HG03060 (cell line): ENCODE results near the gene ADAM30.
"Not testable (repeated sequence)": the region's sequence is repeated elsewhere in the genome, so short reads cannot be mapped to it uniquely, and the experiment has no call there.

Experiments
- ATAC-seq: cut with Tn5 transposase; IDR thresholded peaks from one replicate; pipeline ENCODE4 v1.9.1; 2021; ENCODE audit warnings: low read depth, moderate number of reproducible peaks; ENCODE audit not compliant: unreplicated experiment

ADAM30 gene

GRCh38 chr1:119879510-119880434 lies 16.5 kb downstream of the ADAM30 start:
- no peak for ATAC-seq

DNA sequence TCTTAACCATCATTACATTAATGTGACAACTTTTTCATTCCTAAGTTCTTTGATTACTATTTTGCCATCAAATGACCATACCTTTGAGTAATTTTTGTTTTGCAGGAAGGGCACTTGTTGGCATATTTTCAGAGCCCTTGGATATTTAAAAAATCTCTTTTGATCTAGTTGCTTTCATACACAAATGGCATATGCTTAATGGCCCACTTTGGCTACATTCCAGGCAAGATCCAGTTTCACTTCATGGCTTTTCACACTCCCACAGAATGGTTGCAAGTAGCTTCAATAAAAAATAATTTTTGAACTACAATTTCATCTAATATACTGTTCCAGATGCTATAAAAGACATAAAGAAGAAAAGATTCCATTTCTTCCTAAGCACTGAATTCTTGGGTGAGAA lies 18.1 kb downstream of the ADAM30 start:
- ATAC-seq: no peak

GRCh38 chr1:119874186-119874585 lies 22.1 kb downstream of the ADAM30 start:
- no peak for ATAC-seq

GRCh38 chr1:119873135-119874015 lies 22.9 kb downstream of the ADAM30 start:
- no peak for ATAC-seq

DNA sequence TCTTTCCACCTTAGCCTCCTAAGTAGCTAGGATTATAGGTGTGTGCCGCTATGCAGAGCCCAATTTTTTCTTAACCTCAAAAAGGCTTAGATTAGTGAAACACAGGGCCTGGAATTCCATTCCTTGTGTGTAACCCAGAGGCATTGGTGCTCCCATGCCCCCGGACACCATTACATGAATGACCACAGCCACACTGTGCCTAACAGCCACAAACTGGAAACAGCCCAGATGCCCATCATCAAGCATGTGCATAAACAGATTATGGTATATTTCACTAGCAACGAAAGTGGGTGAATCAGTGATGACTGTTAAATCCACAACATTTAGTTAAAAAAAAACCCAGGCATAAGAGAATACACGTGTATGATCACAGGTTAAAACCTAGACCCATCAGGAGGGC lies 24.4 kb downstream of the ADAM30 start:
- ATAC-seq: no peak

- no peak for ATAC-seq
These were observed 25.3 kb downstream of the ADAM30 start for GRCh38 chr1:119870917-119871596.

DNA sequence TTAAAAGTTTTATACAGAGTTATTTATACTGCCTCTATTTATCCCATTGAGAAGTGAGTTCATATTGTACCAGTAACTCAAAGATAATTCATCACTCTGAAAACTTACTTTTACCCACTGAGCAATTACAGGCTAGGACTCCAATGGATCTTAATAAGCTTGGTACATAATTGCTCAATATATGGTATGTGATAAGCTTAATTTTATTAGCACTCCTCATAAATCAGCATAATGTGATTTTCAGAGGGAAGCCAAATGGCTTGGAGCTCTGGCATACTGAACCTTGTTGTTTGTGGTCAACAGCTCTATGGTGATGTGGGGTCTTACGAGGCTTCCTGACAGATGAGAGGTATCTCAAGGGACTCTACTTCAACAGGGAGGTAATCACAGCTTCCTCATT lies 26.3 kb downstream of the ADAM30 start:
- no peak for ATAC-seq

GRCh38 chr1:119868176-119868575 lies 28.1 kb downstream of the ADAM30 start:
- no peak for ATAC-seq

GRCh38 chr1:119866451-119866850 lies 29.9 kb downstream of the ADAM30 start:
- ATAC-seq: no peak

DNA sequence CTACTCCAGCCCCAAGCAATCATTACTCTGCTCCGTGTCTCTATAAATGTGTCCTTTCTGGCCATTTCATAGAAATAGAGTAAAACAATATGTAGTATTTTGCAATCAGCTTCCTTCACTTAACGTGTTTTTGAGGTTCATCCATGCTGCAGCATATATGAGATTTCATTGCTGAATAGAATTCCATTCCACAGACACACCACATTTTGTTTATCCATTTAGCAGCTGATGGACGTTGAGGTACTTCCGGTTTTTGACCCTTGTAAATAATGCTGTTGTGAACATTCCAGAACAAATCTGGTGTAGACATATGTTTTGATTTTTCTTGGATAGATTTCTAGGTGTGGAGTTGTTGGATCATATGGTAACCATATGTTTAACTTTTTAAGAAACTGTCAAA lies 30.7 kb downstream of the ADAM30 start:
- no peak for ATAC-seq

DNA sequence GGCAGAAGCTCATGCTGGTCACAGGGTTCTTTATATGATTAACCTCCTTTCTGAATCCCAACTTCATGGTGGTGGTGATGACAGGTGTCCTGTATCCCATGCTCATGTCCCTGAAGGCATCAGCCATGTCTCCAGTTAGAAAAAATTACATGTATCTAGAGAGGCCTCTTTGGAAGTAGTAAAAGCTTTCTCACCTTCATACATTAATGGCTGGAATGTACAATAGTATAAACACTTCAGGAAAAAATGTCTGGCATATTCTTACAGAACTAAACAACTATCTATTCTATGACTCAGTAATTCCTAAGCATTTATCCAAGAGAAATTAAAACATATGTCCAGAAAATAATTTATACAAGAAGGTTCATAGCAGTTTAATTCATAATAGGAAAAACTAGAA lies 34.0 kb downstream of the ADAM30 start:
- no peak for ATAC-seq

DNA sequence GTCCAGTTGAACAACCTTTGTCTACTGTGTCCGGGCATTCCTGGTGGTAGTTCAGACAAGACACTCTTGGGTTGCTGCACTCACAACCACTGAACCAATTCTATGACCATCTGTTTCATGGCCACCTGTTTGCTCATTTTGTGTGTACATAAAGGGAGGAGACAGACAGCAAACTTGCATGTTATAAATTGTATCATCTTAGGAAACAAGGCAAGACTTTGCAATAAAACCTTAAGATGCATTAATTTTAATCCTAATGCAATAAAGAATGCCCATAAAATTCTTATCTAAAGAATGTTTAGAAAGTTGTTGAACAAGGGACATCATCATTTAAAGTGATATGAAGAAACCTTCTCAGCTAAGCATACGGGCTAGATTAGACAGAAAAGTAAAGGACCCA lies 34.8 kb downstream of the ADAM30 start:
- ATAC-seq: no peak

- no peak for ATAC-seq
These were observed 36.7 kb downstream of the ADAM30 start for GRCh38 chr1:119859647-119860046.

DNA sequence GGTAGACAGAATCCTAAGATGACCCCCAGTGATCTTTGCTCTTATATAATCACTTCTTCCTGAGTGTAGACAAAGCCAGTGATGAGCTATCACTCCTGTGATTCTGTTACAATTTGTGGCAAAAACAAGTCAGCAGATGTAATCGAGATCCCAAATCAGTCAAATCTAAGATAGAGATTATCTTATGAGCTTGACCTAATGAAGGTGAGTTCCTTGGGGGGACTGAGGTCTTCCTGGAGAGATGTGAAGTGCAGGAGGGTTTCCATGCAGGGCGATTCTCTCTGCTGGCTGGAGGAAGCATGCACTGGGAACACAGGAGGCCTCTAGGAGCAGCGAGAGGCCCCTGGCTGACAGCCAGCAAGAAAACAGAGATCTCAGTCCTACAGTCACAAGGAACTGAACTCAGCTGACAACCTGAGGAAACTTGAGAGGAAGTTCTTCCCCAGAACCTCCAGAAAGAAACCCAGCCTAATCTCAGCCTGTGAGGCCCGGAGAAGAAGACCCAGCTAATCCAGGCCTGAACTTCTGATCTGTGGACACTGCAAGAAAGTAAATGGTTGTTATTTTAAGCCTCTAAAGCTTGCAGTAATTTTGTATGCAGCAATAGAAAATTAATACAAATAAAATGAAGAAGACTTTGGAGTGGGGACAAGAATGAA lies 37.6 kb downstream of the ADAM30 start:
- not testable (repeated sequence) for ATAC-seq

DNA sequence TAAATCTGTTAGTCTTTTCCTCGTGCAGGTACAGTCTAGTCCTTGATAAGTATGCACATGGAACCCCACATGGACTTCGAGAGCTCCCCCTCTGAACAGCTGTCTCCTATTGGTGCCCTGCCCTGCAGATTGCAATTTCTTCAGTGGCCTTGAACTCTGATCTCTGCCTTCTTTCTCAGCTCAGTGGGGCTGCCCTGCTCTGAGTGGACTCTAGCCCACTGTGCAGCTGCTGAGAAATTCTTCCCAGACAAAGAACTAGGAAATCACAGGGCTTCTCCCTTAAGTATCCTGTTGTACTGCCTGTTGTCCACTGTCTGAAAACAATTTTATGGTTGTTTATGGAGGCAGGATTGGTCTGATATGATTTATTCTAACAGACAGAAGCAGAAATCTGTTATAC lies 38.2 kb downstream of the ADAM30 start:
- no peak for ATAC-seq

DNA sequence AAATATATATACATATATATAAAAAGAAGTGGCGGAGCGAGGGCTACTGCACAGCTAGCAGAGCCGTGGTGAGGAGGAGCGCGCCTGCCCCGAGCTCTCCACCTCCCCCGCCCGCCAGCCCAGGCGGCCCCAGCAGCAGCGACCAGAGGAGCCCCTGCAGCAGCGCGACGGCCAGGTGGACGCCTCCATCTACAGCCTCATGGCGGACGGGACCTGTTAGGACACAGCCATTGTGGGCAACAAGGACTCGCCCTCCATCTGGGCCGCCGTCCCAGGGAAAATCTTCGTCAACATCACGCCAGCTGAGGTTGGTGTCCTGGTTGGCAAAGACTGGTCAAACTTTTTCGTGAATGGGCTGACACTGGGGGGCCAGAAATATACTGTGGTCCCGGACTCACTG lies 43.2 kb downstream of the ADAM30 start:
- ATAC-seq: no peak

- ATAC-seq: not testable (repeated sequence)
These were observed 52.1 kb downstream of the ADAM30 start for GRCh38 chr1:119844206-119844605.
